Measurements from ENCODE around the gene NEK8.
"Not testable (repeated sequence)": the region's sequence is repeated elsewhere in the genome, so short reads cannot be mapped to it uniquely, and the experiment has no call there.

The NEK8 gene

GRCh38 chr17:28710861-28711722, 17.5 kb upstream of the NEK8 start:
- peak; percentile 87 for DNase-seq

- DNase-seq, result no peak
Observed at GRCh38 chr17:28711723-28712031, 16.9 kb upstream of the NEK8 start, which contains the start of gene PROCA1. Gene PROCA1 (minus strand): TSS chr17:28711888. CDS start chr17:28711660, 228 bp downstream.

- DNase-seq, result no peak
Observed at GRCh38 chr17:28712032-28712704, 16.4 kb upstream of the NEK8 start.

GRCh38 chr17:28712705-28713415, 15.7 kb upstream of the NEK8 start:
- DNase-seq, result no peak

GRCh38 chr17:28714281-28714680, 14.3 kb upstream of the NEK8 start:
- DNase-seq, result no peak

- DNase-seq, result no peak
Observed at GRCh38 chr17:28715217-28715616, 13.4 kb upstream of the NEK8 start.

- DNase-seq, result no peak
Observed at GRCh38 chr17:28716740-28717577, 11.6 kb upstream of the NEK8 start.

- DNase-seq, result no peak
Observed at GRCh38 chr17:28717578-28718332, 10.8 kb upstream of the NEK8 start, which contains the start of gene RAB34. Gene RAB34 (minus strand): TSS chr17:28717868. CDS start chr17:28717266, 602 bp downstream.

- no peak for DNase-seq
Observed at GRCh38 chr17:28718333-28719020, 10.1 kb upstream of the NEK8 start.

- DNase-seq, result no peak
Observed at GRCh38 chr17:28719021-28719433, 9.6 kb upstream of the NEK8 start.

GRCh38 chr17:28720247-28720996, 8.2 kb upstream of the NEK8 start:
- DNase-seq, result no peak

- DNase-seq, result not testable (repeated sequence)
Observed at GRCh38 chr17:28720997-28721329, 7.6 kb upstream of the NEK8 start.

- DNase-seq, result no peak
Observed at GRCh38 chr17:28722417-28723158, 6.0 kb upstream of the NEK8 start.

- DNase-seq, result no peak
Observed at GRCh38 chr17:28723159-28723835, 5.3 kb upstream of the NEK8 start.

- DNase-seq, result not testable (repeated sequence)
Observed at GRCh38 chr17:28723836-28724499, 4.6 kb upstream of the NEK8 start.

- no peak for DNase-seq
Observed at GRCh38 chr17:28724500-28725165, 4.0 kb upstream of the NEK8 start.

GRCh38 chr17:28725166-28725659, 3.4 kb upstream of the NEK8 start:
- no peak for DNase-seq
